Measurements from ENCODE around the gene ADH1B. TPM values are rescaled to one million over a fixed set of nuclear protein-coding genes. Genes with fewer than 3 reads are reported as not detected.
A peak's percentile ranks its signal among the peaks of the same experiment; 100 is the strongest.
"Not testable (repeated sequence)": the region's sequence is repeated elsewhere in the genome, so short reads cannot be mapped to it uniquely, and the experiment has no call there.

Gene ADH1B
- total RNA-seq, 4 donors from 2014 or later, result 1,271 to 1,760 (median 1,505) TPM

GRCh38 chr4:99324979-99325378, 3.8 kb upstream of the ADH1B start:
- H3K9me3 ChIP-seq, result peaks cover 0 to 11% (median 0%) of the 10 kb centered on the region in 4 donors
- peak overlapping the region; percentile 58 to 91 (median 74) for H3K27ac ChIP-seq
- WGBS, 2 donors, result 23 to 37% methylated on average over 3 of the region's 3 CpGs
- H3K4me1 ChIP-seq, result peaks cover 0 to 34% (median 9%) of the 10 kb centered on the region in 4 donors
- no peak overlapping the region for H3K4me3 ChIP-seq
- TF ChIP-seq EP300 (IDR thresholded peaks at IDR 0.05) (peak; percentile 61 to 92), POLR2A (IDR thresholded peaks at IDR 0.05) (no peak), CTCF (IDR thresholded peaks at IDR 0.05) (no peak)
- H3K27me3 ChIP-seq, result no peaks in the 10 kb centered on the region
- DNase-seq (ENCODE audit: low spot score in 2 of 2), result peak; percentile 48 to 82
- H3K36me3 ChIP-seq, result no peaks in the 10 kb centered on the region

- H3K4me1 ChIP-seq, result peaks cover 0 to 34% (median 9%) of the 10 kb centered on the region in 4 donors
- TF ChIP-seq EP300 (IDR thresholded peaks at IDR 0.05) (no peak), CTCF (IDR thresholded peaks at IDR 0.05) (no peak), POLR2A (IDR thresholded peaks at IDR 0.05) (no peak)
- H3K9me3 ChIP-seq, result peaks cover 0 to 11% (median 0%) of the 10 kb centered on the region in 4 donors
- H3K4me3 ChIP-seq, result no peak overlapping the region
- WGBS, 2 donors, result 42 to 50% methylated on average over 1 of the region's 1 CpG
- H3K27me3 ChIP-seq, result no peaks in the 10 kb centered on the region
- DNase-seq (ENCODE audit: low spot score in 2 of 2), result no peak
- no peaks in the 10 kb centered on the region for H3K36me3 ChIP-seq
- peak overlapping the region; percentile 69 to 91 (median 76) for H3K27ac ChIP-seq
Observed at GRCh38 chr4:99324361-99324760, 3.2 kb upstream of the ADH1B start.

DNA sequence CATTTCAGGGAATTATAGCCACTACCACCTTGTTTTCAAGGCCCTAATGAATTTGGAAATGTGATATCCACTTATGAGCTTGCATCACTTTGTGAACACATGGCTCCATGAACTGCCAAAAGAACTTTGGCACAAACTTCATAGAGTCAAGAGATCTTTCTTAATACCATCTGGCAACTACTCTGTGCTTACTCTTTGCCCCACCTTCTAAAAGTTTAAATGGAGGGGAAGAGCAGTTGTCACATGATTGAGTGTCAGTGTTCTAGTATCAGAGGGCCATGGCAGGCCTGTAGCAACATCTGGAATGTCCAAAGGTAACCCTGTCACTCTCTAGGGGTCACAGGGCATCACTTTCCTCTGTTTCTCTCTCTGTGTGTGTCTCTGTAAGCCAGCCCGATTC, 2.6 kb upstream of the ADH1B start:
- H3K9me3 ChIP-seq, result peaks cover 0 to 11% (median 0%) of the 10 kb centered on the region in 4 donors
- no peaks in the 10 kb centered on the region for H3K27me3 ChIP-seq
- H3K36me3 ChIP-seq, result no peaks in the 10 kb centered on the region
- WGBS, 2 donors, result 95 to 96% methylated on average over 1 of the region's 1 CpG
- no peak overlapping the region for H3K4me3 ChIP-seq
- peak in 1 of 2 donors; percentile 76 for DNase-seq (ENCODE audit: low spot score in 2 of 2)
- peak; percentile 52 to 96 for TF ChIP-seq EP300 (IDR thresholded peaks at IDR 0.05)
- TF ChIP-seq CTCF (IDR thresholded peaks at IDR 0.05), result no peak
- no peak for TF ChIP-seq POLR2A (IDR thresholded peaks at IDR 0.05)
- peak overlapping the region; percentile 69 to 91 (median 76) for H3K27ac ChIP-seq
- H3K4me1 ChIP-seq, result peaks cover 0 to 34% (median 9%) of the 10 kb centered on the region in 4 donors

GRCh38 chr4:99317811-99318210, 3.4 kb downstream of the ADH1B start:
- WGBS, 2 donors, result 90 to 92% methylated on average over 8 of the region's 8 CpGs
- Histone ChIP-seq H3K27ac (peak overlapping the region; percentile 49 to 83 (median 70)), H3K4me1 (peaks cover 0 to 11% (median under 1%) of the 10 kb centered on the region in 4 donors), H3K4me3 (peak overlapping the region; percentile 15 to 54 (median 31))
- not testable (repeated sequence) for H3K27me3 ChIP-seq; H3K36me3 ChIP-seq; DNase-seq (ENCODE audit: low spot score in 2 of 2); H3K9me3 ChIP-seq
- TF ChIP-seq EP300 (IDR thresholded peaks at IDR 0.05), result peak in 1 of 2 donors; percentile 20

DNA sequence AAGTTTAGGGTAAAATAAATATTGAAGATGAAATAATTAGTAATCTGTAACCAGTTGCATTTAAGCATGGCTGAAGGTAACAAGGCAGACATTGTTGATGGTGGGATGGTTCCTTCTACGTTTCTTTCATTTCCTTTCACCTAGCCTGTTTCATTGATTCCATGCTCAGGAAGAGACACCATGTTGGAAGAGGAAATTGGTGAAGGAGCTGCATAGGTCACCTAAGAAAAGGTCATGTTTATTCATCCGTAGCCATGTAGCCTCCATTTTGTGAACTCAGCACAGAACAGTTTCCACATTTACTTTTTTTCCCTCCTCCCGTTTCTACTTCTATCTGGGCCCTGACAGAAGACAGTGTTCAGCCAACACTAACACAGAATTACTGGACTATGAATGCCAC, 3.8 kb downstream of the ADH1B start:
- TF ChIP-seq POLR2A (IDR thresholded peaks at IDR 0.05) (no peak), EP300 (IDR thresholded peaks at IDR 0.05) (peak in 1 of 2 donors; percentile 14), CTCF (IDR thresholded peaks at IDR 0.05) (no peak)
- H3K9me3 ChIP-seq, result no peaks in the 10 kb centered on the region
- WGBS, 2 donors, result 62 to 73% methylated on average over 3 of the region's 3 CpGs
- peak overlapping the region; percentile 15 to 54 (median 31) for H3K4me3 ChIP-seq
- H3K27ac ChIP-seq, result peak overlapping the region; percentile 49 to 83 (median 70)
- peaks cover 0 to 7% (median 0%) of the 10 kb centered on the region in 4 donors for H3K4me1 ChIP-seq
- peaks cover 0 to 10% (median 0%) of the 10 kb centered on the region in 3 donors for H3K36me3 ChIP-seq
- H3K27me3 ChIP-seq, result no peaks in the 10 kb centered on the region
- DNase-seq (ENCODE audit: low spot score in 2 of 2), result no peak

All from tibial nerve (tissue), 4 donors.